Measurements from ENCODE around the gene DIPK1A.
A peak's percentile ranks its signal among the peaks of the same experiment; 100 is the strongest.

The DIPK1A gene

GRCh38 chr1:92842082-92843045 lies 118.9 kb downstream of the DIPK1A start:
- DNase-seq (ENCODE audit: low spot score): no peak

GRCh38 chr1:92840600-92840999 lies 120.7 kb downstream of the DIPK1A start:
- DNase-seq (ENCODE audit: low spot score): no peak

DNA sequence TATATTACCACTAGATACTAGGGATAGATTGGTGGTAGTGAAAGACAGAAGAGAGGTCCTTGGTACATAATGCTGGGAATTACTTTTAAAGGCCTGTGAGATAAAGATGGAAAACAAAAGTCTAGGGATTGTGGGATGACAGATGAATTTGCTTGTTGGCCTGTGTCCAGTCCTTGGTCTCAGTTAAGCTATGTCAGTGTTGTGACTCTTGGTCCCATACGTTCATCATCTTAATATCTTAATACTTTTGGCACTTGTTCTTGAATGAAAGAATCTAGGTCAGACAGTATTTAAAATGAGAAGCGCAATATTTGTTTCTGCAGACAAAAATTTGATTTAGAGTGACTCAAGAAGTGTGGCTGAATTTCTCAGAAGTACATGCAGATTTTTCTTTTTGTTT lies 121.8 kb downstream of the DIPK1A start:
- no peak for DNase-seq (ENCODE audit: low spot score)

- no peak for DNase-seq (ENCODE audit: low spot score)
Observed at GRCh38 chr1:92838519-92838918, 122.7 kb downstream of the DIPK1A start.

- DNase-seq (ENCODE audit: low spot score): peak; percentile 6
Observed at GRCh38 chr1:92837062-92837461, 124.2 kb downstream of the DIPK1A start.

DNA sequence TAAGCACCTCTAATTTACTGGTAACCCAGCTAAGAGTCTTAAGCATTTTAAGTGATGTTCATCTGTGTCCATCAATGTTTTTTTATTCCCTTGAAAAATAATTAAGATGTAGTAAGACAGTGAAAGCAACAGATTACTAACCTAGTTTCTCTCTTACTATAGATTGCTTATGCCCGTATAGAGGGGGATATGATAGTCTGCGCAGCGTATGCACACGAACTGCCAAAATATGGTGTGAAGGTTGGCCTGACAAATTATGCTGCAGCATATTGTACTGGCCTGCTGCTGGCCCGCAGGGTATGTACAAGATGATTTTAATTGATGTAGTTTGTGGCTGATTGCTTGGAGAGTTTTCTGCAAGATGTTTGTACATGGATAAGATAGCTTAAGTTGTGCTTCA lies 126.6 kb downstream of the DIPK1A start:
- no peak for DNase-seq (ENCODE audit: low spot score)

- DNase-seq (ENCODE audit: low spot score): no peak
Observed at GRCh38 chr1:92833840-92834239, 127.4 kb downstream of the DIPK1A start.

- peak; percentile 31 for DNase-seq (ENCODE audit: low spot score)
Observed at GRCh38 chr1:92832537-92833114, 128.6 kb downstream of the DIPK1A start.

- peak; percentile 96 for DNase-seq (ENCODE audit: low spot score)
Observed at GRCh38 chr1:92831762-92832536, 129.3 kb downstream of the DIPK1A start, which contains the start of gene RPL5. Gene RPL5, plus strand, starts transcription at chr1:92832040. Its CDS starts 75 bp downstream, at chr1:92832115.

DNA sequence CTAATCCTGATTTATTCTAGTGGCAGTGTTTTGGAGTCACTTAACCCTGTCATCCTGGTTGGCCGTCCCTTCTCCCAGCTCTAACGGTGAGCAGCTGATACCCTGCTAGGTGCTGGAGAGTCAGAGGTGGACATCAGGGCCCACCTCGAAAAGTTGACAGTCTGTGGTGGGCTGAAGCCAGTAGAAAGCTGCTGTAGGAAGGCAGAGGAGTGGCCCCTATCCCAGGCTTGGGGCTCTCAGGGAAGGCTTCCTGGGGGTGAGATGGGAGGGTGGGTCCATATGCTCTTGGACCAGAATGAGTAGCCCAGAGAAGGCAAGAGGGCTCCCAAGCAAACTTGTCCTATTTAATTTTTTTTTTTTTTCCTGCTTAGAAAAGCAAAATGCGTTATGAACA lies 129.9 kb downstream of the DIPK1A start:
- no peak for DNase-seq (ENCODE audit: low spot score)

DNA sequence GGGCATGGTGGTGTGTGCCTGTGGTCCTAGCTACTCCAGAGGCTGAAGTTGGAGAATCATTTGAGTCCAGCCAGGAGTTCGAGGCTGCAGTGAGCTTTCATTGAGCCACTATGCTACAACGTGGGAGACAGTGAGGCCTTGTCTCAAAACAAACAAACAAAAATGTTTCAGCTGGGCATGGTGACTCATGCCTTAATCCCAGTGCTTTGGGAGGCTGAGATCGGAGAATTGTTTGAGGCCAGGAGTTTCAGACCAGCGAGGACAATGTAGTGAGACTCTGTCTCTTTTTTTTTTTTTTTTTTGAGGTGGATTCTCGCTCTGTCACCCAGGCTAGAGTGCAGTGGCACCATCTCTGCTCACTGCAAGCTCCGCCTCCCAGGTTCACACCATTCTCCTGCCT lies 134.5 kb downstream of the DIPK1A start:
- DNase-seq (ENCODE audit: low spot score): no peak

DNA sequence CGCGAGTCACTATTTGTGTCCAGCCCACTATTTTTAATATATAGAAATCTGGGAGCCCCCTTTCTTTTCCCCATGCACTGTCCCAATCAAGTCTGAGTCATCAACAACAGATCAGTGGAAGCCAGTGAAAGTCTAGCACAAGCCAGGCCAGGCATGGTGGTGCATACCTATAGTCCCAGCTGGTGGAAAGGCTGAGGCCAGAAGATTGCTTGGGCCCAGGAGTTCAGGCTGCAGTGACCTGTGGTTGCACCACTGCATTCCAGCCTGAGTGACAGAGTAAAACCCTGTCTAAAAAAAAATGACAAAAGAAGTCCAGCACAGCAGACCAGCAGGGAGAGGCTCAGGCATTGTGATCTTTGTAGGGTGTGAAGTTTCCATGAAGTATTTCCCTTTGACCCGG lies 138.4 kb downstream of the DIPK1A start:
- DNase-seq (ENCODE audit: low spot score): no peak

DNA sequence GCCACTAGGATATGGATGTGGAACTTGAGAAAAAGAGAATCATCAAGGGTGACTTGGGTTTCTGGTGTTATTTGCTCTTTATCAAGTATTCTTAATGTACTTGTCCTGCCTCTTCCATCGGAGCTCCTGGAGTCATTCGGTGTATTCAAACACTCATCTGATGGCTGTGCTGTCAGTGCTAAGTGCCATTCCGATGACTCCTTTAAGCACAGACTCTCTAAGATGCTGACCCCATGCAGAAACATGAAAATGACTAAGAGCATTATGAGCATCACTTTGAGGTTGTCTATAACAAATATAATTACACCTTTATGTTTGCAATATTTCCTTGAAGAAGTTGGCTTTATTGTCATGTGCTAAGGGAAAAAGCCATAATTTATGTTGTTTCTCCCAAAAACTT lies 140.7 kb downstream of the DIPK1A start:
- no peak for DNase-seq (ENCODE audit: low spot score)

DNA sequence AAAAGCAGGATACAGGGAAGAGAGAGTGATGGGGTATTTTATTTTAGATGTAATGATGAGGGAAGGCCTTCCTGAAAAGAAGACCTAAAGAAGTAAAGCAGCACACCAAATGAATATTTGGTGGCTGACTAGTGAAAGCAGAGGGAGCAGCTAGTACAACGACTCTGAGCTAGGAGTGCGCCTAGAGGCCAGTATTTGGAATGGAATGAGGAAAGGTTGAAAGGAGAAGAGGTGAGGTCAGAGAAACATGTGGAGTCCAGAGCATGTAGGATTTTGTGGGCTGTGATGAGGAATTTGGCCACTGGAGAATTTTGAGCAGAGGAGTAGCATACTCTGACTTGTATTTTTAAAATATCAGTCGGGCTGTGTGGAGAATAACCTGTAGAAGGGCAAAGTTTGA lies 141.2 kb downstream of the DIPK1A start:
- DNase-seq (ENCODE audit: low spot score): peak; percentile 37

- peak; percentile 61 for DNase-seq (ENCODE audit: low spot score)
Observed at GRCh38 chr1:92817986-92818764, 143.1 kb downstream of the DIPK1A start.

GRCh38 chr1:92817137-92817697 lies 144.0 kb downstream of the DIPK1A start:
- DNase-seq (ENCODE audit: low spot score): no peak

DNA sequence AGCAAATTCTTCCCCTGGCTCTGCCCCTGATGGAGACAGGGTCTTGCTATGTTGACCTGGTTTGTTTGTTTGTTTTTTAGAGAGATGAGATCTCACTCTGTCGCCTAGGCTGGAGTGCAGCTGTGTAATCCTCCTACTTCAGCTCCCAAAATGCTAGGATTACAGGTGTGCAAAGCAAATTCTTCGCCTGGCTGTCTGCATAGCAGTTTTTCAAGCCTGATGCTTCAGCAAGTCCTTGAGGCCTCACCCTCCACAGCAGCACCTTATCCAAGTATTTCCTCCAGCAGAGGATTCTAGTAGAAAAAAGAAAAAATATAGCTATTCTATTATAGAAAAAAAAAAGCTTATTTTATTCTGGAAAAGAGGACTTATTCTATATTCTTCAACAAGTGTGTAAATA lies 144.5 kb downstream of the DIPK1A start:
- DNase-seq (ENCODE audit: low spot score): no peak

DNA sequence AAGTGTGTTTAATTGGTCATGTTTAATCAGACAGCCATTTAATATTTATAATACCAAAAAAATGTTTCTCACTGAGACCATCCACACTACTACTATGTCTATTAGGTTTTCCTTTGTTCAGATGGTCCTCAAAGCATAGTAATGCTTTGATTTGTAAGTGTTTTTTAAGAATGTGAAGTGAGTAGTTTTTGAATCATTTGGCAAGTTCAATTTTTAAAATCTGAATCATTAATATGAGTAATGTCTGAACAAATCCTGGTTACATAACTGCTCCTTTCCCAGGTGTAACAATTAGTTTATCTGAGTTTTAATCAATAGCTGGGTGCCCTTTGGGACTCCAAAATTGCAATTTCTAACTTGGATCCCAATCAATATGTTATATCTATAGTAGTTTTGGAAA lies 152.9 kb downstream of the DIPK1A start:
- peak; percentile 10 for DNase-seq (ENCODE audit: low spot score)

DNA sequence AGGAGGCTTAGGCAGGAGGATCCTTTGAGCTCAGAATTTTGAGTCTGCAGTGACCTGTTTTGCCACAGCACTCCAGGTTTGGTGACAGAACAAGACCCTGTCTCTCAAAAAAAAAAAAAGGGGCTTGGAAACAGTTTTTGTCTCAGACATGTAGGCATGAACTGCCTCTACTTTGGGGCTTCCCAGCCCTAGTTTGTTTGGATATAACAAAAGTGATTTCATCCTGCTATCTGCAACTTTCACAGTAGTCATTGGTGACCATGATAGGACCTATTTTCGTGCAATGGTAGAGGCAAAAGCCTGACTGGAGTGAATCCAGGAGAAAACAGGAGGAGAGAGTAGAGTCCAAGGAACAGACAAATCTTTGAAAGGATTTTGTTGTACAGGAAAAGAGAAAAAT lies 156.0 kb downstream of the DIPK1A start:
- no peak for DNase-seq (ENCODE audit: low spot score)

- DNase-seq (ENCODE audit: low spot score): peak; percentile 68
Observed at GRCh38 chr1:92804721-92805201, 156.5 kb downstream of the DIPK1A start.

DNA sequence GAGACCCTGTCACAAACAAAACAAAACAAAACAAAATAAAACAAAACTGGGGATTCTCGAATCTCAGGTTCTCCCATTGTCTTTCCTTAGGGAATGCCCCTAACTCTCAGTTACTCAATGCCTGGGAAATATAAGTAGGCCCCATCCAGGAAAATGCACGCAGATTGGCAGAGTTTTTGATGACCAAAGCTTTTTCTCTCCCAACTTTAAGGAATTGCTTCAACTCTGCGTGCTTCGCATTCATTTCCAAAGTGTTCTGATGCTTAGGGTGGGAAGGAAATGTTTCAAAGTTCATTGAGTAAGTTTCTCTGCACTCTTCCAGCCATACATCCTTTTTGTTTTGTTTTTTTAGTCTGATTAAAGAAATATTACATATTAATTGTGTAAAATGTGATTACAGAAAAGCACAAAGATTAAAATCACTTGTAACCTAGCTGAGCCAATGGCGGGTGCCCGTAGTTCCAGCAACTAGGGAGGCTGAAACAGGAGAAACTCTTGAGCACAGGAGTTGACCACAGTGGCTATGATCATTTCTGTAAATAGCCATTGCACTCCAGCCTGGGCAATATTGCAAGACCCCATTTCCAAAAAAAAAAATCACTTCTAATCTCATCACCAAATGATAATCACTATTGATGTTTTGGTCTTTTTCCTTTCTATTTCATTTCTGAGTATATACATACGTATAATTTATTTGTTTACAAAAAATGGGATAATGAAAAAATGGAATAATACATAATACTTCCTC lies 157.9 kb downstream of the DIPK1A start:
- no peak for DNase-seq (ENCODE audit: low spot score)

Measured in GM03348 (cell line).